ENCODE measurements around the gene AKR1D1.

Gene AKR1D1

DNA sequence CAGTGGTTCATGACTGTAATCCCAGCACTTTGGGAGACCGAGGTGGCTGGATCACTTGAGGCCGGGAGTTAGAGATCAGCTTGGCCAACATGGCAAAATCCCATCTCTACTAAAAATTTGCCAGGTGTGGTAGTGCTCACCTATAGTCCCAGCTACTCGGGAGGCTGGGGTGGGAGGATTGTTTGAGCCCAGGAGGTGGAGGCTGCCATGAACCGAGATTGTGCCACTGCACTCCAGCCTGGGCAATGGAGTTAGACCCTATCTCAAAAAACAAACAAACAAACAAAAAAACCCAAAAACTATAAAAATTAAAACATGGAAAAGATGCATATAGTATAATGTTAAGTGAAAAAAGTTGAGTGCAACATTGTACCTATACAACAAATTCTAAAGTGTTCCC, 81.4 kb downstream of the AKR1D1 start:
- DNase-seq (ENCODE audit: low read depth) = no peak
- no peak overlapping the region for H3K4me3 ChIP-seq (ENCODE audit: low read length)
- TF ChIP-seq CTCF (conservative IDR thresholded peaks at IDR 0.05; ENCODE audit: low read length) = no peak

DNA sequence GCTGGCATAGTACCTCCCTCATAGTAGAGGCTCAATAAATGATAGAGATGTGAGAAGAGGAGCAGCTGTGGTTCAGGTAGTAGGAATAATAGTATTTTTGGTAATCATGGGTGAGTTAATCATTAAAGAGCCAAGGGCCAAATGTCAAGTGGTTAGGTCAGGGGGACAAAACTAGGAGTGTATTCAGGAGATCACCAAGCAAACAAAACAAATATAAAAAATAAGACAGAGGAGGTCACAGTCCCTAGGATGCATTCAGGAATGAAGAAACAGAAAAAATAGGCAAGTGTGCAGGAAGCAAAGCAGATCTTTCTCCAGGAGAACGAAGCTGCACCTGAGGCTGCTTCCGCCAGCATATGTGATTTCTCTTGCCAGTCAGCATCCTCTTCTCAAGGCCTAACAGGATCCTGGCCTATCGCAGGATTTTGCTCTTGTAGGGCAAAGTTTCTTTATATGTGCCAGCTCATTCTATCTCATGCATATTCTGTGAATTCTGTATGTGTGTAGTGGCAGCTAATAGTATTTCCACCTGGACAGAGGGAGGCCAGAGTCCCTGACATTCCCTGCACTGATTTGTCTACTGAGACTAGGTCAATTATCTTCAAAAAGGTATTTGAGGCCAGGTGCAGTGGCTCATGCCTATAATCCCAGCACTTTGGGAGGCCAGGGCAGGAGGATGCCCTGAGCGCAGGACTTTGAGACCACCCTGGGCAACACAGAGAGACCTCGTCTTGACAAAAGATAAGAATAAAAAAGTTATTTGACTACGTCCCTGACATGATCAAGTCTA, 82.7 kb downstream of the AKR1D1 start:
- TF ChIP-seq CTCF (conservative IDR thresholded peaks at IDR 0.05; ENCODE audit: low read length) = no peak
- no peak overlapping the region for H3K4me3 ChIP-seq (ENCODE audit: low read length)

DNA sequence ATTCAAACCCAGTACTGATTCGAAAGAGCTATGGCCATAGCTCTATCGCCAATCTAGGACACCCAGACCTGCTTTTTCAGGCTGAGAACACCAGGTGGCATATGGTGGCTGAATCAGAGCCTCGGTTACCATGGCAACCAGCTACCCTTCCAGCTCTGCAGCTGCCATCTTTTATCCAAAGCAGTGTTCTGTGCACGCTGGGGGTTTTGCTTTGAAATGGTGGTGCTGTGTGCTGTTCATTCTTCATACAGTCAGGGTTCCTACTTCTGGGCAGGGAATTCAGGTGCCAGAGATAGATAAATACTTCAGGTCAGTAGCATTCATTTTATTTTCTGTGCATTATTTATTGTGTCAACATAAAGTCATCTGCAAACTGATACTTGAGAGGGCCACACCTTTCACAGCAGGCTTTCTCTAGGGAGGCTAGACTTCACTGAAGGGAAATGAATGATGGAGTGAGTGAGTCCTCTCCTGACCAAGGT, 85.4 kb downstream of the AKR1D1 start:
- DNase-seq (ENCODE audit: low read depth) = peak; percentile 68
- H3K4me3 ChIP-seq (ENCODE audit: low read length) = no peak overlapping the region
- TF ChIP-seq CTCF (conservative IDR thresholded peaks at IDR 0.05; ENCODE audit: low read length) = peak; percentile 56

More for the DNA sequence above, 82.7 kb downstream of the AKR1D1 start:
- DNase-seq (ENCODE audit: low read depth) = no peak

DNA sequence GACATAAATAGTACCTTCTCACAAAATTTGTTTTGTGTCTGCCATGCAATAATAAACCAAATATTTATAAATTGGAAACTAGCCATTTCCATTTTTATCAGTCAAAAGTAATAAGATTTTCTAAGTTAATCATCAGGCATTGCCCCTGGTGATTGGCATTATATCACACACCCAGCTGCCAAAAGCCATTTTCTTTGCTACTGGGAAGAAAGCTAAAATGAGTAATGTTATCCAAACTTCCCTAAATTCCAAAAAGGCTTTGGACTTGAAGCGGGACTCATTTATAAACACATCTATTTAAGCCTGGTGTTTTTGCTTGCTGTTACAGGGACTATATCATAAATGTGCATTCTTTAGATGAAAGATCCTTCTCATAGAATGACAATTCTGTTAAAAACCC, 86.0 kb downstream of the AKR1D1 start:
- no peak for TF ChIP-seq CTCF (conservative IDR thresholded peaks at IDR 0.05; ENCODE audit: low read length)
- no peak overlapping the region for H3K4me3 ChIP-seq (ENCODE audit: low read length)
- no peak for DNase-seq (ENCODE audit: low read depth)

DNA sequence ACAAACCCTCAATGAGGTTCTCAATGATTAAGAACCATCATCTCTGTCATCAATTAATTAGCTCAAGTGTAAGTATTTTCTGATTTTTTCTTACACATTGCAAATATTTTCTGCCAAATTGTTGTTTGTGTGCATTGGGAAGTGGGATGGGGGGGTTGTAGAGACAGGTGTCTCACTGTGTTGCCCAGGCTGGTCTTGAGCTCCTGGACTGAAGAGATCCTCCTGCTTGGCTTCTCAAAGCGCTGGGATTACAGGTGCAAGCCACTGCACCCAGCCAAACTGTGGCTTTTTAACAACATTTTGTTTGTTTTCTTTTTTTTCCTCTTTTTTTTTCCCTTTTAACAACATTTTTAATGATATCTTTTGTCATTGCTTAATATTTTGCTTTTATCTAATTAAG, 87.5 kb downstream of the AKR1D1 start:
- H3K4me3 ChIP-seq (ENCODE audit: low read length) = no peak overlapping the region
- no peak for TF ChIP-seq CTCF (conservative IDR thresholded peaks at IDR 0.05; ENCODE audit: low read length)
- DNase-seq (ENCODE audit: low read depth) = no peak

DNA sequence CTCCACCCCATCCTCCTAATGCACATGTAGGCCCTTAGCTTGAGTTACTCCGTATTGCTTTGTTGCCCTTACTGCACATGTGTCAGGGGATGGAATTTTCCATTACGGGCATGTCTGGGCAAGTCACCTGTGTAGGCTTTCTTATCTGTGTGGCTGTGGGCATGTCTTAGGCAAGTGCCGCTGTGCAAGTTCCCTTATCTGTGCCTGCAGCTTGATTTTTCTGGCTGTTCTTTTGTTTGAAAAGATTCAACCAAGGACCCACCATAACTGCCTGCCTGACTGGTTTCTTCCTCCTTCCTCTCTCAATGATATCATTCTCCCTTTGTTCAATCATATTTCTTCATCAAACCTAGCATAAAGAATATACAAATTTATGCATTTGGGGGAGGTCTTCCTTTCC, 88.5 kb downstream of the AKR1D1 start:
- no peak for TF ChIP-seq CTCF (conservative IDR thresholded peaks at IDR 0.05; ENCODE audit: low read length)
- DNase-seq (ENCODE audit: low read depth) = no peak
- H3K4me3 ChIP-seq (ENCODE audit: low read length) = no peak overlapping the region

GRCh38 chr7:138166681-138167080, 90.4 kb downstream of the AKR1D1 start:
- H3K4me3 ChIP-seq (ENCODE audit: low read length) = no peak overlapping the region
- no peak for TF ChIP-seq CTCF (conservative IDR thresholded peaks at IDR 0.05; ENCODE audit: low read length)
- no peak for DNase-seq (ENCODE audit: low read depth)
